Measurements from ENCODE around the gene CDKN2D.
A peak's percentile ranks its signal among the peaks of the same experiment; 100 is the strongest.

Gene CDKN2D

DNA sequence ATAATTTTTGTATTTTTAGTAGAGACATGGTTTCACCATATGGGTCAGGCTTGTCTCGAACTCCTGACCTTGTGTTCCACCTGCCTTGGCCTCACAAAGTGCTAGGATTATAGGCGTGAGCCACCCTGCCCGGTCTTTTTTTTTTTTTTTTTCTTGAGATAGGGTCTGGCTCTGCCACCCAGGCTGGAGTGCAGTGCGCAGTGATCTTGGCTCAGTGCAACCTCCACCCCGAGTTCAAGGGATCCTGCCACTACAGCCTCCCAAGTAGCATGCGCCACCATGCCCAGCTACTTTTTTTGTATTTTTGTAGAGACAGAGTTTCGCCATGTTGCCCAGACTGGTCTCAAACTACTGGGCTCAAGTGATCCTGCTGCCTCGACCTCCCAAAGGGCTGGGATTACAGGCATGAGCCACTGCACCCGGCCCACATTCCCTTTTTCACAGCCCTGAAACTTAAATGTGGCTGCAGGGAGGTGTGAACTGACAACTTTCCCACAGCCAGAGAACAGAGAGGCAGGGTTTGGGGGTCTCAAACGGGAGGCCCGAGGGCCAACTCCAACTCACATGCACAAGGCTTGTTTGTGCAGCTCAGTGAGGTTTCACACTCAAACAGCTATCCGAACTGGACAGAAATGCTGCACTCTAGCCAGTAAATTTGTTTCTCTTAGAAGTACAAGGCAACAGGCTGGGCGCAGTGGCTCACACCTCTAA is 47.2 kb downstream of the CDKN2D start:
- DNase-seq: no peak

DNA sequence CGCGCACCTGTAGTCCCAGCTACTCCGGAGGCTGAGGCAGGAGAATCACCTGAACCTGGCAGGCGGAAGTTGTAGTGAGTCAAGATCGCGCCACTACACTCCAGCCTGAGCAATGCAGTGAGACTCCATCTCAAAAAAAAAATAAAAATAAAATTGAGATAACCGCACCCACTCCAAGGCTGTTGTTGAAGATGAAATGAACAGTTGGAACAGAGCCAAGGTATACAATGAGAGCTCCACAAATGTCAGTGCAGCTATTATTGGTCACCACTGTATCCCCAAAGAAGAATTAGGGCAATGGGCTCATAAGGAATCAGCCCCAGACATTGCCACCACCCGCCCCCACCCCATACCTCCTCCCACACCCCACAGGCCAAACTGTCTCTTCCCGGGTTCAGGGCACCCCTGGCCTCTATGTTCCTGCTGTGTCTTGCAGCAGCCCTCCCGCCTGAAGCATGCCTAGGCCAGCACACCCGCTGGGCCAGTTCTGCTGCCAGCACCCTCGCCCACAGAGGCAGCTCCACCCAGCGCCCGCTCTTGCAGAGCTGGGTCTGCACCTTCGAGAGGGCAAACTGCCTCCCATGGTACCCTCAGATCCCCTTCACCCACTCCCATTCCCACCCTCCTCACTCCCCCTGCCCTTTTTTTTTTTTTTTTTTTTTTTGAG is 48.0 kb downstream of the CDKN2D start:
- no peak for DNase-seq

DNA sequence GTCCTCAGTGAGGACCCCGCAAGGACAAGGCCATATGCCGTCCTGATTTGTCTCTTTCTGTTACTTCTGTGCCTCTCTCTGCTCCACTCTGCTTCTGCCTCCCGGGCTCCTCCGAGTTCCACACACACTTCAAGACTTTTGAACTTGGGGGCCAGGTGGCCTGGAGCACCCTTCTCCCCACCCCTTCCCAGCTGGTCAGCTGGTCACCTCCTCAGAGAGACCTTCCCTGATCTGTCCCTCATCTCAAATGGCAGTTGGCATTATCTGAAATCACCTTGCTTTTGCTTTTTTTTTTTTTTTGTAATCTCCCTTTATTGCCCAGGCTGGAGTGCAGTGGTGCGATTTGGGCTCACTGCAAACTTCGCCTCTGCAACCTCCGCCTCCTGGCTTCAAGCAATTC is 49.4 kb downstream of the CDKN2D start:
- no peak for DNase-seq

DNA sequence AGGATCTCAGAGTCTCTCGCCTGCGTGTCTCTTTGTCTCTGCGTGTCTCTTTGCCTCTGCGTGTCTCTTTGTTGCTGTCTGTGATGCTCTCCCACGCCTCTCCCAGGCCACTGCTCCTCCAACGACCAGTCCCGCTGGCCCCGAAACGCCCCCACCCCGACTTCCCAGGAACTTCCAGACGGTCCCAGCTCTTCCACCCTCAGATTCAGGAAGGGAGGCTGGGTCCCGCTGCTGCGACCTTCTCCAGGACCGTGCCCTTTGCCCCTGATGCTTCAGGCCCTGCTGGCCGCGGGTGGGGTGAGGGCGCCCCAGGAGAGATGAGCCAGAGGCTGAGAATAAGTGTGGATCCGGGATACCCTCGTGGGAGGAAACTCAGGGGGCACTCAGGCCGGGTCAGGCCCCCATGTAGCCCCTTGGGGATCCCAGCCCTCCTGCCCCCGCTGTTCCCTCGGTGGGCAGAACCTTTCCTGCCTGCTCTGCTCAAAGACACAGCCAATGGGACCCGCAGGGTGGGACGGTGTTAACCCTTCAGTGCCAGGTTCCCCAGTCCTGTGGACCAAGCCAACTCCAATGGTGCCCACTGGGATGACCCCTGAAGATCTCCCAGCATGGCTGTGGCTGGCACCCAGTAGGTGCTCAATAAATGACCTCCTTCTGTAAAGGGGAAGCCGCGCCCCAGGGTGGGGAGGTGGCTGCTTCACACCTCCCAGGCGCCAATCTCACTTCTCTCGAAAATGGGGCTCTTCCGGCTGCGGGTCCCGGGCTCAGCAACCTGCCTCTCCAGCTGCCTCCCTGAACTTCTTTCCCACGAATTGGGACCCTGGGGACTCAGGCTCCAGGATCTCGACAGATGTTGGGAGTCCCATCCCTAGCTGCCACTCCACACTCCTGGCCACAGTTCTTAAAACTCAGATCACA is 50.1 kb downstream of the CDKN2D start:
- DNase-seq: peak in 18 of 51 donors; percentile 9 to 49 (median 22)

DNA sequence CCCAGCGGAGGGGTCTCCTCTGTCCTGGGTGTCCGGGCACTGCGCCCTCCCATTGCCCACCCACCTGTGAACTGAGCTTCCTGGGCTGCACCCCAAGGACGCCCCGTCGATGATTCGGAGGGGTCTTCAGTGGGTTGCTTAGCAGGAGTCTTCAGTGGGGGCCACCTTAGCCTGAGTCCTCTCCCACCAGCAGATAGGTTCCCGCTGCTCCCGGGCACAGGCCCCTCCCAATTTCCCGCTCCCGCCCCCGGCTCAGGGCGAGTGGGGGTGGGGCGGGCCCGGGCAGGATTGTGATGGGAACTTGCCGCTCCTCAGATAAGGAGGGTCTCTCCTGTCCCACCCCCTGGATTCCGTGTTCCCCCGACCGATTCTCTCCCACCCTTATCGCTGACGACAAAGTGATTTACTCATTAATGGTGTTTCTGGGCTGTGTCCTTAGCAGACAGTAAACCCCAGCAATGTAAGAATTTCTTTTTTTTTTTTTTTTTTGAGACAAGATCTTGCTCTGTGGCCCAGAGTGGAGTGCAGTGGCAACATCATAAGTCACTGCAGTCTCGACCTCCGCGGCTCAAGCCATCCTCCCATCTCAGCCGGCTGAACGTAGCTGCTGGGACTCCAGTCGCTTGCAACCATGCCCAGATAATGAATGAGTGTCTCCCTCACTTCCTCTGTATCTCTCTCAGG is 50.9 kb downstream of the CDKN2D start:
- peak in 33 of 51 donors; percentile 8 to 90 (median 60) for DNase-seq

DNA sequence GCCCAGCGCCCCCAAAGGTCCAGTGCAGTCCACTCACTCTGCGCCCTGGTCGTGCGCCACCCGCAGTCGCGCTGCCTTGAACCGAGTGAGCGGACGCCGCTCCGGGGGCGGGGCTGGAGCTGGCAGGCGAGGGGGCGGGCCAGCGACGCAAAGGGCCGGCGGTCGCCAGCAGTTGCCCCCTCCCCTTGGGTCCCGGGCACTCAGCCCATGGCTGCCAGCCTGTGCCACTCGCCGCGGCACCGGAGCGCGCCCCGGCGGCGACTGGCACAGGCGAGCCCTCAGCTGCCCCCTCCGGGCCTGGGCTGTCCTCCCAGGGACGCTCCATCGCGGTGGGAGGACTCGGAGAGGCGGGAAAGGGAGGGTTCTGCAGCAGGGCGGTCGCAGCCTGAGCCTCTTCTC is 51.4 kb downstream of the CDKN2D start, which contains the start of gene S1PR5:
Gene S1PR5 (minus strand): TSS at position 87 of the 399 bp plus-strand sequence. CDS start 2,436 bp downstream, outside the sequence.
- peak in 47 of 51 donors; percentile 11 to 94 (median 75) for DNase-seq

DNA sequence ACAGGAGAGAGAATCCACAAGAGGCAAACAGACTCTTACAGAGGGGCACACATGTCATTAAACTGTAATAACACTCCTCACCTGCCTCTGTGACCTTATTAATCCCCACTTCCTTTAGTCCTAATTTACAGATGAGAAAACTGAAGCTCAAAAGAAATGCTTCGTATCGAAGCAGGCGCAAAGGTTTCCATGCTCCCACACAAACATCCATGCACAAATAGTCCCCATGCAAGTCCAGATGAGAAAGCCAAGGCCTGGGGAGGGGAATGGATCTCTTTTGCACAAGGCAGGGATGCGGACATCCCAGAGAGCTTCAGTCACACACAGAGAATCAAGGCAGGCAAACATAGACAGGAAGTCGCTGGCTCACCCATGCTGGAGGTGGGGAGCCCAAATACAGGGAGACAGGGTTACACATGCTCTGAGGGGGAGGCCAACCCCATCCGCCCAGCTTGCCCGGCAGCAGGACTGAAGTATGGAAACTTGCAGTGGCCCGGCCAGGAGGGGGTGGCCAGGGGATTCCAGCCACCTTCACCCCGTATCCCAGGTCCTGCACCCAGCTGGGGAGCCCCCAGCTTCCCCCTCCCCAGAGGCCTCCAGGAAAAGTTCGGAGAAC is 52.0 kb downstream of the CDKN2D start:
- DNase-seq: peak in 4 of 51 donors; percentile 29 to 60 (median 50)
